K562 (cell line): ENCODE results near the gene ZNF629. TPM values are rescaled to one million over a fixed set of nuclear protein-coding genes. Genes with fewer than 3 reads are reported as not detected.

Source experiments
- ARNT ChIP-seq, 2 experiments: fragments of 450-650 bp; IDR thresholded peaks; 2 replicates each; pipeline ENCODE4 v1.6.1; 2016; ENCODE audit warnings: mild to moderate bottlenecking in 1 of 2
- DIDO1 ChIP-seq: fragments of 450-650 bp; IDR thresholded peaks from 2 replicates; pipeline ENCODE4 v1.6.1; 2016; ENCODE audit warnings: low read depth, missing biosample characterization, missing genetic modification characterization
- DPF2 ChIP-seq: fragments of 450-650 bp; IDR thresholded peaks from 2 replicates; pipeline ENCODE4 v1.6.1; 2016
- FOXA1 ChIP-seq: fragments of 450-650 bp; IDR thresholded peaks from 2 replicates; pipeline ENCODE4 v1.6.1; 2016; ENCODE audit warnings: mild to moderate bottlenecking, borderline replicate concordance
- HCFC1 ChIP-seq: IDR thresholded peaks from 2 replicates; pipeline ENCODE4 v1.6.1; 2012; ENCODE audit warnings: low read depth, low read length, improper control_type of control experiment
- KAT7 ChIP-seq: sonication (generic); formaldehyde crosslinking; IDR thresholded peaks from 2 replicates; pipeline ENCODE4 v1.8.0; 2022; ENCODE audit warnings: missing genetic modification reagents, mild to moderate bottlenecking, borderline replicate concordance
- KLF13 ChIP-seq: fragments of 450-650 bp; IDR thresholded peaks from 2 replicates; pipeline ENCODE4 v1.6.1; 2016; ENCODE audit warnings: missing genetic modification characterization, low read depth, mild to moderate bottlenecking, missing compliant biosample characterization, moderate library complexity, borderline replicate concordance
- L3MBTL2 ChIP-seq: fragments of 450-650 bp; IDR thresholded peaks from 2 replicates; pipeline ENCODE4 v1.6.1; 2016; ENCODE audit warnings: mild to moderate bottlenecking, moderate library complexity
- MEF2D ChIP-seq: conservative IDR thresholded peaks from 2 replicates; pipeline ENCODE4 v1.6.1; 2016; ENCODE audit warnings: low read depth, missing genetic modification characterization, missing compliant biosample characterization
- NONO ChIP-seq, 2 experiments: fragments of 200-400 bp in 1 of 2; fragments of 450-650 bp in 1 of 2; formaldehyde crosslinking in 1 of 2; IDR thresholded peaks; 2 replicates each; pipeline ENCODE4 v1.6.1; 2017; ENCODE audit warnings: low read depth in 2 of 2, mild to moderate bottlenecking in 2 of 2, moderate library complexity in 2 of 2, low read length in 1 of 2
- SRSF1 ChIP-seq: fragments of 200-400 bp; formaldehyde crosslinking; IDR thresholded peaks from 2 replicates; pipeline ENCODE4 v1.6.1; 2017; ENCODE audit warnings: mild to moderate bottlenecking, low read depth, low read length, moderate library complexity
- ZNF707 ChIP-seq: fragments of 250-450 bp; sonication (Bioruptor Pico); conservative IDR thresholded peaks from 2 replicates; pipeline ENCODE4 v1.8.0; 2022; ENCODE audit warnings: inconsistent platforms, mild to moderate bottlenecking, moderate library complexity
- polyA plus RNA-seq, 8 experiments: library from polyadenylated mRNA; depleted of rRNA in 4 of 8; stranded (reverse) in 5 of 8; unstranded in 3 of 8; fragments of >200 nt; fragmentation: Nextera tagmentation in 2 of 8; fragmentation: Illumina TruSeq in 1 of 8; extraction: Ambion mirVana in 2 of 8; extraction: Trizol in 1 of 8; gene quantifications; 2 replicates each; pipeline versions ENCODE4 v1.2.1 to v1.2.3, GENCODE V29; 2011 to 2014; ENCODE audit warnings: inconsistent platforms in 1 of 8, missing spikeins in 1 of 8
- total RNA-seq, 7 experiments: library from RNA; depleted of rRNA in 6 of 7; stranded (reverse); fragments of >200 nt in 6 of 7; fragmentation: Illumina TruSeq in 2 of 7; extraction: Trizol in 2 of 7; gene quantifications; 2 replicates each; pipeline versions ENCODE4 v1.2.1 to v1.2.3, GENCODE V29; 2011 to 2021; ENCODE audit warnings: low replicate concordance in 1 of 7
- TF ChIP-seq, protein P1 (sequence below): sonication (generic); formaldehyde crosslinking; IDR thresholded peaks from 2 replicates; pipeline ENCODE4 v1.8.1; 2023; ENCODE audit warnings: mild to moderate bottlenecking, missing genetic modification reagents
- TF ChIP-seq, protein P2 (sequence below), 2 experiments: fragments of 450-650 bp in 1 of 2; IDR thresholded peaks; 2 replicates each; pipeline ENCODE4 v1.6.1; 2011 to 2017; ENCODE audit warnings: low read depth in 2 of 2, antibody characterized with exemption in 1 of 2, borderline replicate concordance in 1 of 2, low read length in 1 of 2, mild to moderate bottlenecking in 1 of 2, mixed read lengths in 1 of 2; ENCODE audit not compliant: control insufficient read depth in 1 of 2
- TF ChIP-seq, protein P3 (sequence below), 2 experiments: IDR thresholded peaks; 2 replicates each; pipeline ENCODE4 v1.6.1; 2011; ENCODE audit warnings: borderline replicate concordance in 1 of 2, control low read depth in 1 of 2, low read depth in 1 of 2, low read length in 1 of 2, mild to moderate bottlenecking in 1 of 2, mixed read lengths in 1 of 2, moderate library complexity in 1 of 2; ENCODE audit not compliant: insufficient read depth in 1 of 2, insufficient read length in 1 of 2, poor library complexity in 1 of 2, severe bottlenecking in 1 of 2; ENCODE audit errors: extremely low read depth in 1 of 2
- TF ChIP-seq, protein P4 (sequence below): fragments of 450-650 bp; IDR thresholded peaks from 2 replicates; pipeline ENCODE4 v1.6.1; 2016; ENCODE audit warnings: low read depth, mild to moderate bottlenecking, moderate library complexity

ZNF629 gene
- total and polyA plus RNA-seq, 9 of the 15 experiments (the other 6 are each of a cell fraction or from before 2014, with no cell fraction given) = 0.44 to 18.8 (median 7.4) TPM

DNA sequence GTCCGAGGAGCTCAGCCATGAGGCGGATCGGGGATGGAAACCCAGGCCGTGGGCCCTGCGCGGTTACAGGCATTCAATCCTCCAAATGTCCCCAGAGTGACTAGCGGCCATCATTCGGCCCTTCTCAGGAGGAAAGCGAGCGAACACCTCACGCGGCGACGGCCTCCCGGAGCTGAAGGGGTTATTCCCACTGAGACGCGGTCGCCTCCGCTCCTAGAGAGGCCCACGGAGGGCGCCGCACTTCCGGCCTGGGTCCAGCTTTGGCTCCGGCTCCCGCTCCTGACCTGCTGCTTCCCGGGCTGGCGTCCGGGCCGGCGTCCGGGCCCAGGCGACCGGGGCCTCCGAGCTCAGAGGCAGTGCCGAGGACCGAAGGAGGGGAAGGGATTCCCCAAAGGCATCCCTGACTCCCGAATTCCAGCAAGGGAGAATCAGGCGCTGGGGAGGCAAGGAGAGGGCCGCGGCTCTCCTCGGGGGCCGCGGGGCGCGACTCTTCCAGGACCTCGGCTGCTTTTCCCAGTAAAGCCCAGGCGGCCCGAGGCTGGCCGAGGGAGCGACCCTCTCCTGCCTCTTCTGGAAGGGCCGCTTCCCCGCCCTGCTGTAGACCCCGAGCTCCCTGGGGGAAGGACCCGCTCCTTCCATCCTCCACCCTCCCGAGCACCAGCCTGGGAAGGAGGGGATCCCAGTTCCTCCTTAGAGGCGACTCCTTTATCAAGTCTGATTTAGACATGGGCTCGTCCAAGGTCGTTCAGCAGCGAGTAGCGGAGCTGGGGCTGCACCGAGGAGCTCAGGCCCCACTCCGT is 18.6 kb upstream of the ZNF629 start (continued):
- TF ChIP-seq HCFC1 (peak; percentile 83), L3MBTL2 (peak; percentile 73), NONO (IDR thresholded peaks at IDR 0.05; ENCODE audit: low read depth in 2 of 2, low read length in 1 of 2) (no peak; a peak in 1 of 4 replicates), ZNF707 (CRISPR knock-in tag) (no peak), DPF2 (no peak), MEF2D (tag) (0 out of 2 replicates have a peak, but pooled peaks have one; percentile 17), KAT7 (peak; percentile 73; the same call in 1 of the 2 replicates), FOXA1 (no peak), DIDO1 (tag) (peak; percentile 78), SRSF1 (0 out of 2 replicates have a peak, but pooled peaks have one; percentile 27), KLF13 (no peak), ARNT (IDR thresholded peaks at IDR 0.05) (peak; percentile 0 to 56; a peak in 1 of 4 replicates)
- TF ChIP-seq, protein P1, sequence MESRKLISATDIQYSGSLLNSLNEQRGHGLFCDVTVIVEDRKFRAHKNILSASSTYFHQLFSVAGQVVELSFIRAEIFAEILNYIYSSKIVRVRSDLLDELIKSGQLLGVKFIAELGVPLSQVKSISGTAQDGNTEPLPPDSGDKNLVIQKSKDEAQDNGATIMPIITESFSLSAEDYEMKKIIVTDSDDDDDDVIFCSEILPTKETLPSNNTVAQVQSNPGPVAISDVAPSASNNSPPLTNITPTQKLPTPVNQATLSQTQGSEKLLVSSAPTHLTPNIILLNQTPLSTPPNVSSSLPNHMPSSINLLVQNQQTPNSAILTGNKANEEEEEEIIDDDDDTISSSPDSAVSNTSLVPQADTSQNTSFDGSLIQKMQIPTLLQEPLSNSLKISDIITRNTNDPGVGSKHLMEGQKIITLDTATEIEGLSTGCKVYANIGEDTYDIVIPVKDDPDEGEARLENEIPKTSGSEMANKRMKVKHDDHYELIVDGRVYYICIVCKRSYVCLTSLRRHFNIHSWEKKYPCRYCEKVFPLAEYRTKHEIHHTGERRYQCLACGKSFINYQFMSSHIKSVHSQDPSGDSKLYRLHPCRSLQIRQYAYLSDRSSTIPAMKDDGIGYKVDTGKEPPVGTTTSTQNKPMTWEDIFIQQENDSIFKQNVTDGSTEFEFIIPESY (CRISPR knock-in tag) = peak; percentile 87; the same call in 1 of the 2 replicates
- TF ChIP-seq, protein P2, sequence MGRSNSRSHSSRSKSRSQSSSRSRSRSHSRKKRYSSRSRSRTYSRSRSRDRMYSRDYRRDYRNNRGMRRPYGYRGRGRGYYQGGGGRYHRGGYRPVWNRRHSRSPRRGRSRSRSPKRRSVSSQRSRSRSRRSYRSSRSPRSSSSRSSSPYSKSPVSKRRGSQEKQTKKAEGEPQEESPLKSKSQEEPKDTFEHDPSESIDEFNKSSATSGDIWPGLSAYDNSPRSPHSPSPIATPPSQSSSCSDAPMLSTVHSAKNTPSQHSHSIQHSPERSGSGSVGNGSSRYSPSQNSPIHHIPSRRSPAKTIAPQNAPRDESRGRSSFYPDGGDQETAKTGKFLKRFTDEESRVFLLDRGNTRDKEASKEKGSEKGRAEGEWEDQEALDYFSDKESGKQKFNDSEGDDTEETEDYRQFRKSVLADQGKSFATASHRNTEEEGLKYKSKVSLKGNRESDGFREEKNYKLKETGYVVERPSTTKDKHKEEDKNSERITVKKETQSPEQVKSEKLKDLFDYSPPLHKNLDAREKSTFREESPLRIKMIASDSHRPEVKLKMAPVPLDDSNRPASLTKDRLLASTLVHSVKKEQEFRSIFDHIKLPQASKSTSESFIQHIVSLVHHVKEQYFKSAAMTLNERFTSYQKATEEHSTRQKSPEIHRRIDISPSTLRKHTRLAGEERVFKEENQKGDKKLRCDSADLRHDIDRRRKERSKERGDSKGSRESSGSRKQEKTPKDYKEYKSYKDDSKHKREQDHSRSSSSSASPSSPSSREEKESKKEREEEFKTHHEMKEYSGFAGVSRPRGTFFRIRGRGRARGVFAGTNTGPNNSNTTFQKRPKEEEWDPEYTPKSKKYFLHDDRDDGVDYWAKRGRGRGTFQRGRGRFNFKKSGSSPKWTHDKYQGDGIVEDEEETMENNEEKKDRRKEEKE (IDR thresholded peaks at IDR 0.05; ENCODE audit: borderline replicate concordance in 1 of 2, control insufficient read depth in 1 of 2, low read depth in 2 of 2, low read length in 1 of 2) = peak in 1 of 2 experiments; percentile 23; a peak in 1 of 4 replicates
- TF ChIP-seq, protein P3, sequence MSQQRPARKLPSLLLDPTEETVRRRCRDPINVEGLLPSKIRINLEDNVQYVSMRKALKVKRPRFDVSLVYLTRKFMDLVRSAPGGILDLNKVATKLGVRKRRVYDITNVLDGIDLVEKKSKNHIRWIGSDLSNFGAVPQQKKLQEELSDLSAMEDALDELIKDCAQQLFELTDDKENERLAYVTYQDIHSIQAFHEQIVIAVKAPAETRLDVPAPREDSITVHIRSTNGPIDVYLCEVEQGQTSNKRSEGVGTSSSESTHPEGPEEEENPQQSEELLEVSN (IDR thresholded peaks at IDR 0.05; ENCODE audit: borderline replicate concordance in 1 of 2, extremely low read depth in 1 of 2, insufficient read depth in 1 of 2, insufficient read length in 1 of 2, low read depth in 1 of 2, low read length in 1 of 2, poor library complexity in 1 of 2, severe bottlenecking in 1 of 2) = peak in 1 of 2 experiments; percentile 51
- TF ChIP-seq, protein P4, sequence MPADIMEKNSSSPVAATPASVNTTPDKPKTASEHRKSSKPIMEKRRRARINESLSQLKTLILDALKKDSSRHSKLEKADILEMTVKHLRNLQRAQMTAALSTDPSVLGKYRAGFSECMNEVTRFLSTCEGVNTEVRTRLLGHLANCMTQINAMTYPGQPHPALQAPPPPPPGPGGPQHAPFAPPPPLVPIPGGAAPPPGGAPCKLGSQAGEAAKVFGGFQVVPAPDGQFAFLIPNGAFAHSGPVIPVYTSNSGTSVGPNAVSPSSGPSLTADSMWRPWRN = no peak
